LNCAP (cell line): ENCODE measurements around the gene MAPK6.
A peak's percentile ranks its signal among the peaks of the same experiment; 100 is the strongest.

Experiments used
- TF ChIP-seq, protein P1 (sequence below): fragments of 450-650 bp; IDR thresholded peaks from 2 replicates; pipeline ENCODE4 v1.5.1; 2017; ENCODE audit warnings: mild to moderate bottlenecking

Gene MAPK6

DNA sequence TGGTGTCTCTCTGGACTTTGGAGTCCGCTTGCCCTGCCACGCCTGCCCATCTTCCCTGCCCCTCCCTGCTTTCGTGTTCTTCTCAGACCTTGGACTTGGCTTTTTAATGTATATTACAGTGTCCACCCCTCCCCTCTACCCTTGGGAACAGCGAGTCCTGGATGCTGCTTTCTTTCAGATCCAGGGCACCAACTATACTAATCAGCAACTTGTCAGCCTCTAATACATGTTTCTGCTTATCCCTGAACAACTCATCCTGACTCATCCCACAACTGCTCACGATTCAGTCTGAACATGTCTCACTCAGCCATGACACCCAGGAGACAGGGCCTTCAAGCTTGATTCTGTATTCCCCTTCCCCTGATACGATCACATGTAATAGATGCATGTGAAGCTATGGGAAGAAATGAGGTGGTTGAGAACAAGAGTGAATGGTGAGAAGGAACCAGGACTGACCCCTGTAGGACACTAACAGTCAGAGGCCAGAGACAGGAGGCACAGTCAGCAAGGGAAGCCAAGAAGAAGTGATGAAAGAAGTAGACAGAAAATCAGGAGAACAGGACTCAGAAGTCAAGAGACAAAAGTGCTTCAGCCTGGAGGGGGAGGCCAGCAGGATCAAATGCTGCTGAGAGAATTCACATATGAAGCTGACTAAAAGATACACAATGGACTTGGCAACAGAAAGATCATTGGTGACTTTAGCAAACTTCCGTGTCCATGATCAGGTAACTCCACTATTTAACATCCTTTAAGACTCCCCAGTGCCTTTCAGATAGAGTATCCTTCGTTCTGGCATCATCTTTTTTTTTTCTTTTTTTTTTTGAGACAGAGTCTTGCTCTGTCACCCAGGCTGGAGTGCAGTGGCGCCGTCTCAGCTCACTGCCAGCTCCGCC lies 58.1 kb downstream of the MAPK6 start:
- TF ChIP-seq, protein P1, sequence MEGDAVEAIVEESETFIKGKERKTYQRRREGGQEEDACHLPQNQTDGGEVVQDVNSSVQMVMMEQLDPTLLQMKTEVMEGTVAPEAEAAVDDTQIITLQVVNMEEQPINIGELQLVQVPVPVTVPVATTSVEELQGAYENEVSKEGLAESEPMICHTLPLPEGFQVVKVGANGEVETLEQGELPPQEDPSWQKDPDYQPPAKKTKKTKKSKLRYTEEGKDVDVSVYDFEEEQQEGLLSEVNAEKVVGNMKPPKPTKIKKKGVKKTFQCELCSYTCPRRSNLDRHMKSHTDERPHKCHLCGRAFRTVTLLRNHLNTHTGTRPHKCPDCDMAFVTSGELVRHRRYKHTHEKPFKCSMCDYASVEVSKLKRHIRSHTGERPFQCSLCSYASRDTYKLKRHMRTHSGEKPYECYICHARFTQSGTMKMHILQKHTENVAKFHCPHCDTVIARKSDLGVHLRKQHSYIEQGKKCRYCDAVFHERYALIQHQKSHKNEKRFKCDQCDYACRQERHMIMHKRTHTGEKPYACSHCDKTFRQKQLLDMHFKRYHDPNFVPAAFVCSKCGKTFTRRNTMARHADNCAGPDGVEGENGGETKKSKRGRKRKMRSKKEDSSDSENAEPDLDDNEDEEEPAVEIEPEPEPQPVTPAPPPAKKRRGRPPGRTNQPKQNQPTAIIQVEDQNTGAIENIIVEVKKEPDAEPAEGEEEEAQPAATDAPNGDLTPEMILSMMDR: no peak

DNA sequence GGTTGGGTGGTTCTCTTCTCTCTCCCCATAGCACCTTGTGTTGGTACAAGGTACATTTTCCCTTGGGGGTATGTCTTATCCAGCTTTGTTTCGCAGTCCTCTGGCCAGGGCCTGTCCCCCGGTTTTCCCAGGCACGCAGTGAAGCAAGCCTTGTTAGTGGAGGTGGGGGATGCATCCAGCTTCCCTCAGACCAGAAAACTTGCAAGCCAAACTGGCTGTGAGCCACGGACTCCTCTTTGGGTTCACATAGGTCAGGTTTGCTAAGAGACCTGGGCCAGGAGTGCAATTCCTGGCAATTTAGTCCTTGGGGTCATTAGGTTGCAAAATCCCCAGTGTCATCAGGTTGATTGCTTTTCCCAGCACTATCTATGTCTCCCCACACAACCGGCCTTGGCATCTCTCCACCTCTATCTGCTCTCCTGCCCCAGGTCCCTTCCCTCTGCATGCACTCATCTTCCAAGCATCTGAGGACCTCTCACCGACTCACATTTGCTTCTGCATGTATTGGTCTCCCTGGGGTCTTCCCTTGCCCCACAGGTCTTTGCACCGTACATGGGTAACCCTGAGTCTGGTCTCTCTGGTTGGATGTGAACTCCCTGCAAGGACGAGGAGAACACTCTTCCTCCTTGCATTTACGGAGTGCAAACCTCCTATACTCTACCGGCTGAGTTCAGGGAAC lies 59.3 kb downstream of the MAPK6 start:
- TF ChIP-seq, protein P1: no peak

DNA sequence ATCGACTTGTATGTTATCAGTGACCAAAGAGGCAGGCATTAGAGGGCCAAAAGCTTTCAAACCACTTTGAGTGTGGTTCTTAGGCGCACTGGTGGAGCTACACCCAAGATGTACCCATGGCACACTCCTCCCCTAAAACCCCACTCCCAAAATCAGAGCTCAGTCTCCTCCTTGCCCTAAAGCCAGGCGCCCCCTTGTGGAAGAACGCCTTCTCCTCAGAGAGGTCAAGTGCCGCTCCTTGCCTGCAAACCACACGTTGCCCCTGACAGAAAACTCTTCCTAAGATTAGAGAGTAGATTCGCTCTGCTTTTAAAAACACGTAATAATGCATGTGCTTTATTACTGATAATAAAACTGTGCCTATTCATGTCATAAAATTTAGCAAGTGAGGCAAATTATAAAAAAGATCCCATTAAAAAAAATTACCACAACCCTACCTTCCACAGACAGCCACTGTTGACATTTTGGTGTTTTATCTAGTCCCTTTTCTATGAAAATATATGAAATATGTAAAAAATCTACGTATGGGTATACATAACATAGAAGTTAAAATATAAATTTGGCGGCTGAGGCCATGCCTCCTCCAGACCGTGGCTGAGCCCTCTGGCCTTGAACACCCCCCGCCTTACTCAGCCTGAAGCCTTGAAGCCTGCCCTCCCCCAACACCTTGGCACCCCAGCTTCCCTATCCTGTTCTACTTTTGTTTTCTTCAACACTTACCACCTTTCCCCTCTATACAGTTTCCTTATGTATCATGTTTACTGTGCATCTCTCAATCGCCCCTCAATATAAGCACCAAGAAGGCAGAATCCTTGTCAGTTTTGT lies 60.1 kb downstream of the MAPK6 start:
- TF ChIP-seq, protein P1: peak; percentile 93

DNA sequence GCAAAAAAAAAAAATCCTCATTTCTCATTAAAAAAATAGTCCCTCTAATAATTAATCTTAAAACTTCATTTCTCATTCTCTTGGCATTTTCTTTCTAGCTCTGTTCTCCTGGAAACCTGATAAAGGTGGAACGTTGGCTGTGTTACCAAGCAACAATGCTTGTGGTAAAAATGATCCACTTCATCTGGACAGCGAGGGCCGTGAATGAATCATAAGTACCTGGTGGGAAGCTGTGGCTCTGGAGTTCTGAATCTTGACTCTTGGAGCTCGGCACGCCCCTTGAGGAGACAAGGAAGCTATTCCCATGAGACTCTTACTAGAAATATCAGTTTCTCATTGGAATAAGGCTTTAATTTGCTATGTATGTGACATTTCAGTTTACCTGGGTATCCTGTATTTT lies 61.0 kb downstream of the MAPK6 start:
- TF ChIP-seq, protein P1: no peak

DNA sequence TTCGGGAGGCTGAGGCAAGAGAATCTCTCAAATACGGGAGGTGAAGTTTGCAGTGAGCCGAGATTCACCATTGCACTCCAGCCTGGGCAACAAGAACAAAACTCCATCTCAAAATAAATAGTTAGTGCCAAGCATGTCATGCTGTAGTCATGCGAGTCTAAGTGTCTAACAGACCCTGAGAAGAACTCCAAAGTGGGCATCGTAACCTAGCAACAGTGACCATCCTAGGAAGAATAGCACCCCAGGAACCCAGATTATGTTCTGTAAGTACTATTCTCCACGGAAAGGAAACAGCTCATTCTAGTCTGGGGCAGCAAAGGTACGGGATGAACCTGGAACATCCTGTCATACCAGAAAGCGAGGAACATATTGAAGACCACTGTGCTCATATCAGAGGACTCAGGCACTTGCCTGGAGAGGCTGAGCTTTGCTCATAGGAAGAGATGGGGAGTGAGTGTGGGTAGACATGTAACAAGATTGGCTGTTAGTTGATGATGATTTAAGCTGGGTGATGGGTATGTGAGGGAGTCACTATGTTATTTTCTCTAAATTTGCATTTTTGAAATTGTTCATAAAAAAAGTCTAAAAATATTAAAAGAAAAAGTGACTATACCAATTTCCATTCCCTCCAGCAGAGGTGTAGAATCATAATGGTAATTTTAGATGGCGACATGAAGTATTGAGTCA lies 61.8 kb downstream of the MAPK6 start:
- TF ChIP-seq, protein P1: no peak

DNA sequence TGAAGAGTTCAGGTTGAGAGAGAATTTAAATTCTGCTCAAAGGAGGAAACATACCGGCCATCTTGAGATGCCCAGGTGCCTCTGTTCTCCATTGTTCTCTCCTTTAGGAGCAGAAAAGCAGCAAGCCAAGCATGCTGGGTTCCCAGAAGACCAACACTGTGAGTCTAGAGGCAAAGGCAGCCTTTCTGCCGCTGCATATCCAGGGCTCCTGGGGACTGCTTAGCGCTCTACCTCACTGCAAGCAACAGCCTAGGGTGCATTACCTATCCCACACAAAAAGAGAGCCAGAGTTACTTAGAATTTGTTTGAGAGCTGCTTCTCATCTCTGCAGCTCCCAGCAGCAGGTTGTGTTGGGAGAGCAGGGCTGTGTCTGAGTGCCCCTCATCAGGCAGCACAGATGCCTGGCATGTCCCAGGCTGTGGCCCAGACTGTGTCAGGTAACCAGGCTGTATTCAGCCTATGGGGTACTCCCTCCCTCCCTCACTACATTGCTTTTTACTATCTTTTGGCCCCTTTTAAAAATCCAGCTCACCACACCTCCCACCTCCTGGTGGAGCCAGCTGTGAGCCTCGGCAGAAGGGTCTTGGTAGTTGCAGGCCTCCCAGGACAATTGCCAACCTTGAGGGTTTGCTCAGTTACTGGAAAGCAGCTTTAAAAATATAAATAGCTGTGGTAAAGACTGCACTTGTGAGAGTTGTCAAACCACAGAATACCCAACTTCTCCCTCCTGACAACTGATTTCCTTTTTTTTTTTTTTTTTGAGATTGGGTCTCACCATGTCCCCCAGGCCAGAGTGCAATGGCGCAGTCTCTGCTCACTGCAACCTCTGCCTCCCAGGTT lies 63.4 kb downstream of the MAPK6 start:
- TF ChIP-seq, protein P1: no peak
